HTERT RPE-1 (cell line): Measurements from ENCODE around the gene NLRP9.

Experiments used
- in situ Hi-C: fragments of 300-500 bp; cut with MboI; formaldehyde crosslinking; loops from 4 replicates; pipeline ENCODE4 v1.14.3; 2020; ENCODE audit warnings: low sequenced_read_pairs

The NLRP9 gene

GRCh38 chr19:55704494-55705245 lies 33.5 kb downstream of the NLRP9 start:
- in situ Hi-C loops, result no loop called here

- in situ Hi-C loops, result no loop called here
Observed at GRCh38 chr19:55703790-55704215, 34.4 kb downstream of the NLRP9 start.

- in situ Hi-C loops, result no loop called here
Observed at GRCh38 chr19:55702131-55702627, 36.0 kb downstream of the NLRP9 start.

- in situ Hi-C loops, result no loop called here
Observed at GRCh38 chr19:55700813-55701212, 37.4 kb downstream of the NLRP9 start.

- in situ Hi-C loops, result no loop called here
Observed at GRCh38 chr19:55699221-55699620, 39.0 kb downstream of the NLRP9 start.

- in situ Hi-C loops, result no loop called here
Observed at GRCh38 chr19:55698256-55698655, 39.9 kb downstream of the NLRP9 start.

GRCh38 chr19:55697698-55698097 lies 40.5 kb downstream of the NLRP9 start:
- in situ Hi-C loops, result no loop called here

- in situ Hi-C loops, result no loop called here
Observed at GRCh38 chr19:55697069-55697440, 41.1 kb downstream of the NLRP9 start.

GRCh38 chr19:55696301-55697068 lies 41.7 kb downstream of the NLRP9 start:
- in situ Hi-C loops, result no loop called here

GRCh38 chr19:55695511-55696290 lies 42.5 kb downstream of the NLRP9 start:
- in situ Hi-C loops, result no loop called here

GRCh38 chr19:55694656-55695491 lies 43.3 kb downstream of the NLRP9 start:
- in situ Hi-C loops, result no loop called here

- in situ Hi-C loops, result no loop called here
Observed at GRCh38 chr19:55694241-55694655, 44.0 kb downstream of the NLRP9 start.

- in situ Hi-C loops, result no loop called here
Observed at GRCh38 chr19:55693336-55693974, 44.7 kb downstream of the NLRP9 start.

GRCh38 chr19:55692681-55693081 lies 45.5 kb downstream of the NLRP9 start:
- in situ Hi-C loops, result no loop called here

- in situ Hi-C loops, result no loop called here
Observed at GRCh38 chr19:55691561-55692481, 46.4 kb downstream of the NLRP9 start.

GRCh38 chr19:55690769-55691545 lies 47.2 kb downstream of the NLRP9 start:
- in situ Hi-C loops, result no loop called here

GRCh38 chr19:55690109-55690768 lies 48.0 kb downstream of the NLRP9 start:
- in situ Hi-C loops, result no loop called here
